ENCODE measurements around the gene JUN.
A peak's percentile ranks its signal among the peaks of the same experiment; 100 is the strongest.

DNA sequence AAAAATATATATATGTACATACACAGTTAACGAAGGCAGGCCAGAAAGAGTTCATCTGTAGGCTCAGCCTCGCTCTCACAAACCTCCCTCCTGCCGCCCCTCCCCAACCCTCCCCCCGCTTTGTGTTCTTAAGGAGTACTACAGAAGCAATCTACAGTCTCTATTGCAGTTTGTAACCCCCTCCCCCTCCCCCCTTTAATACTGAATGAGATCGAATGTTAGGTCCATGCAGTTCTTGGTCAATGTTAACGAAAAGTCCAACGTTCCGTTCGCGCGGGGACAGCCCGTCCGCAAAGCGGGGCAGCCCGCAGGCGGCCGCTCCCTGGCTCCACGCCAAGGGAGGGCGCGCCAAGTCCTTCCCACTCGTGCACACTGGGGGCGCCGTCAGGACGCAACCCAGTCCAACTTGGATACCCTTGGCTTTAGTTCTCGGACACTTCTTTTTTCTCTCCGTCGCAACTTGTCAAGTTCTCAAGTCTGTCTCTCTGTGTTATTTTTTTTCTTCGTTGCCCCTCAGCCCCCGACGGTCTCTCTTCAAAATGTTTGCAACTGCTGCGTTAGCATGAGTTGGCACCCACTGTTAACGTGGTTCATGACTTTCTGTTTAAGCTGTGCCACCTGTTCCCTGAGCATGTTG is 2.2 kb downstream of the JUN start:
- TF ChIP-seq POLR2A (IDR thresholded peaks at IDR 0.05; ENCODE audit: low read depth, low read length) (peak; percentile 60), POLR2AphosphoS5 (IDR thresholded peaks at IDR 0.05; ENCODE audit: insufficient read depth, low read depth, low read length) (peak; percentile 84), EZH2 (IDR thresholded peaks at IDR 0.05; ENCODE audit: borderline replicate concordance, low read depth, low read length, severe bottlenecking) (no peak)

Data from endothelial cell of umbilical vein (primary cell).